Gastrocnemius medialis (tissue), 4 donors: ENCODE data around the gene RAB43.

Experiments used
- POLR2A ChIP-seq, 2 donors: fragments of 450-650 bp; IDR thresholded peaks; one replicate each; pipeline ENCODE4 v1.6.1; 2017; ENCODE audit warnings: antibody characterized with exemption in 2 of 2, mild to moderate bottlenecking in 2 of 2, moderate library complexity in 2 of 2
- TF ChIP-seq, protein P1 (sequence below), 5 experiments: fragments of 450-650 bp in 3 of 5; fragments of 200-600 bp in 2 of 5; sonication (generic) in 2 of 5; IDR thresholded peaks in 4 of 5; conservative IDR thresholded peaks in 1 of 5; 1 replicate in 4 of 5; 2 replicates in 1 of 5; pipeline ENCODE4 v1.5.1; 2016 to 2019; ENCODE audit warnings: antibody characterized with exemption in 5 of 5, mild to moderate bottlenecking in 3 of 5, moderate library complexity in 3 of 5

DNA sequence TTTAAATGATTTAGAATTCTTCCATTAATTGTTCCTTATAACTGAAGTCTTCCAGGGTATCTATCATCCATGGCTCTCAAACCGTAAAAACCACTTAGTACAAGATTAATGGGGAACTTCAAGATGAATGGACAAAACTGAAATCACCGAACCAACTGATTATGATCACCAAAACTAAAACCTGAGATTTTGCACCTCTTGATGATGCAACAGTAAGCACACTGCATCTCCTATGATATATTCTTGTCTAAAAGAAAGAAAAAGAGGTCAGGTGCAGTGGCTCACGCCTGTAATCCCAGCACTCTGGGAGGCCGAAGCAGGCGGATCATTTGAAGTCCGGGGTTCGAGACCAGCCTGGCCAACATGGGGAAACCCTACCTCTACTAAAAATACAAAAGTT, 42.9 kb upstream of the RAB43 start:
- no peak for TF ChIP-seq POLR2A (IDR thresholded peaks at IDR 0.05)
- TF ChIP-seq, protein P1, sequence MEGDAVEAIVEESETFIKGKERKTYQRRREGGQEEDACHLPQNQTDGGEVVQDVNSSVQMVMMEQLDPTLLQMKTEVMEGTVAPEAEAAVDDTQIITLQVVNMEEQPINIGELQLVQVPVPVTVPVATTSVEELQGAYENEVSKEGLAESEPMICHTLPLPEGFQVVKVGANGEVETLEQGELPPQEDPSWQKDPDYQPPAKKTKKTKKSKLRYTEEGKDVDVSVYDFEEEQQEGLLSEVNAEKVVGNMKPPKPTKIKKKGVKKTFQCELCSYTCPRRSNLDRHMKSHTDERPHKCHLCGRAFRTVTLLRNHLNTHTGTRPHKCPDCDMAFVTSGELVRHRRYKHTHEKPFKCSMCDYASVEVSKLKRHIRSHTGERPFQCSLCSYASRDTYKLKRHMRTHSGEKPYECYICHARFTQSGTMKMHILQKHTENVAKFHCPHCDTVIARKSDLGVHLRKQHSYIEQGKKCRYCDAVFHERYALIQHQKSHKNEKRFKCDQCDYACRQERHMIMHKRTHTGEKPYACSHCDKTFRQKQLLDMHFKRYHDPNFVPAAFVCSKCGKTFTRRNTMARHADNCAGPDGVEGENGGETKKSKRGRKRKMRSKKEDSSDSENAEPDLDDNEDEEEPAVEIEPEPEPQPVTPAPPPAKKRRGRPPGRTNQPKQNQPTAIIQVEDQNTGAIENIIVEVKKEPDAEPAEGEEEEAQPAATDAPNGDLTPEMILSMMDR (IDR thresholded peaks at IDR 0.05 in 4 of 5, conservative IDR thresholded peaks at IDR 0.05 in 1 of 5): no peak
